Measurements from ENCODE around the gene FMO5.
"Not testable (repeated sequence)": the region's sequence is repeated elsewhere in the genome, so short reads cannot be mapped to it uniquely, and the experiment has no call there.

Gene FMO5

DNA sequence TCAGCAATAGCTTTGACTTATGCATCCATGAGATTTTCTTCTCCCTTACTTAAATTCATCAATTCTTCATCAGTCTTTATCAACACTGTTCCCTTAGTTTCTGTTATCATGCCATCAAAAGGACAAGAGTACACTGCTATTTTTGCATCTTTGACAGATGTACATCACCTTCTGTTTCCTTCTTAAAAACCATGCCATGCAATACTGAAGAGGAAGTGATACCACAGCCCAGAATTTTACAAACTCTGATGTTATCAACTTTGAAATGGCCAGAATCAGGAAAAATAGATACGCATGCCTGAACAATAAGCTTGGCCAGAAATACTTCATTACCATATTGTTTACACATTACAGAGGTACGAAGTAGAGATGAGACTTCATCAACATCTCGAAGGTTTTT, 21.1 kb downstream of the FMO5 start:
- DNase-seq: no peak

DNA sequence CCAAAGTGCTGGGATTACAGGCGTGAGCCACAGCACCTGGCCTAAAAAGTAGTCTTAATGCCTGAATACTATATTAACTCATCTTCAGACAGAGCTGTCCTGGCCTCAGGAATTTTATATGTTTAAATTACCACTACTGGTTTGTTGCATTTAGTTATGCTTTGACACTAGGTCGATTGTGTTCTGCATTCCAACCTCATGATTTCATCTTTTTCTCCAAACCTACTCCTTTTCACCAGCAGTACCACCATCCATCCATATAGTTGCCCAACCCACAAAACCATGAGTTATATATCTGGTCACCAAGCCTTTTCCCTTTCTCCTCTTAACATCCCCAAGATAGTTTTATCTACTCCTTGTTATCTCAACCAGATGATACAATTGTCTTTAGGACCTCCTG, 22.6 kb downstream of the FMO5 start:
- no peak for DNase-seq

DNA sequence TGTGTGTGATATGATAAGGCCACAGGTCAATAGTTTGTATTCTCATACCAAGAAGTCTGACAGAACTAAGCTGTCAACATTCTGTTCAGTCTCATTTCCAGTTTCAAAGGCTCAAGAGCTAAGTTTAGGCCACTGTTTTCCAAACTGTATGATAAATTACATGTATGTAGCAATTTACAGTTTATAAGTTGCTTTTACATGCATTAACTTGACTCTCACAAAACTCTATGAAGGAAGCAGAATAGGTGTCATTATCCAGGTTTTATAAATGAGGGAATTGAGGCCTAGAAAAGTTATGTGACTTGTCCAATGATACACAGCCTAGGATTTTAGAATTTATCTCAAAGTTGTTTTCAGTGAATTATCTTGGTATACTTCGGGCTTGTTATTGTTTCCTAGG, 23.4 kb downstream of the FMO5 start:
- no peak for DNase-seq

DNA sequence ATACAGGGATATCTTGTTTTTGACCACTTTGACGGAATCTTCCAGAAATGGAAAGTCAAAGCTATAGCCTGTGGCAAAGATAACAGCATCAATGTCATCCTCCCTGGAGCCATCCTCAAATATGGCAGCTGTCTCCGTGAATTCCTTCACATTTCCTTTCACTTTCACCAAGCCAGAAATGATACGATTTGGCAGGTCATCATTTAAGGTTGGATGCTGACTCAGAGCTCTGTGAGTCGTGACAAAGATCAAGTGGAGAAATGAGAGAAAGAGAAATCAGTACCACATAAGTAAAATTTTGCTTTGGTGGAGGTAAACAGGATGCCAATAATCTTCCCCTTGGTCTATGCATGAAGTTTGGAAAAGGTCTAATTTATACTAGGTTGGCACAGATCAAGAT, 23.9 kb downstream of the FMO5 start:
- DNase-seq: no peak

DNA sequence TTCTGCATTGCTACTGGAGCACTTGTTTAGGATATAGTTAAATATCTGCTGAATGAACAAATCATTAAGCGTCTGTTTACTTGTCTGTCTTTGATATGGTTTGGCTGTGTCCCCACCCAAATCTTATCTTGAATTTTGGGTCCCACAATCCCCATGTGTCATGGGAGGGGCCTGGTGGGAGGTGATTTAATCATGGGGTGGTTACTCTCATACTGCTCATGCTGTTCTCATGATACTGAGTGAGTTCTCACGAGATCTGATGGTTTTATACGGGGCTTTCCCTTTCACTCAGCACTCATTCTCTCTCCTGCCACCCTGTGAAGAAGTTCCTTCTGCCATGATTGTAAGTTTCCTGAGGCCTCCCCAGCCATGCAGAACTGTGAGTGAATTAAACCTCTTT, 27.8 kb downstream of the FMO5 start:
- not testable (repeated sequence) for DNase-seq

DNA sequence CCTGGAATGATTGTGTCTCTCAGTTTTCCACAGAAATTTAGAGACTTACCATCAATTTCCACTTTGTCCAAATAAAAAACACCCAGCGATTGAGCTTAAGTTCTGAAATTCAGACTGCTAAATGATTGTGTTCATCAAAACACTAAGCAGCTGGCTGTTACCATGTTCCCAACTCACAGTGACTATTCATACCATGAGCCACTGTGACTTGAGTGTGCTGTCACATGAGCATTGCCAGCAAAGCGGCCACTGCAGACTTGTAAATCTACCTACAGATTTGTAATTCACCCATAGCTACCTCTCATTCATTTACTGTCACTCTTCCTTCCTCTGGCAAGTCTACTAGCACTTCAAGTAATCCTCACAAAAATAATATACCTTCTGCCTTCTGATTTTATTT, 35.6 kb downstream of the FMO5 start:
- DNase-seq: no peak

DNA sequence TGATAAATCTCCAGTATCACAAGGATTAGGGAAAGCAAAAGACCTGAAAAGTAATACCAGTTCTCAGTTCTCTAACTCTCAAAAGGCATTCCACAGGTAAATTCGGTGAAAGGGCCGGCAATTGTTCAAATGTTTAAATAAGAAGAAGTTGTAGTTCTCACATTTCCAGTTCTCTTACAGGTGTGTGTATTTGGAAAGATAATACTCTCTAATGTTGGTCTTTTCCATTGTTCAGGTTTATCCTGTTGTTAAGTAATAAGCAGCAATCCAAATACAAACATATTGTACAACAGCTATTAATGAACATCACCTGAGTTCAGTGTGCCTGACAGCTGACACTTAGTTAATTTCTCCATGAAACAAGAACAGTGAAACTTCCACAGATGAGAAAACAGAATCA, 39.7 kb downstream of the FMO5 start:
- no peak for DNase-seq

DNA sequence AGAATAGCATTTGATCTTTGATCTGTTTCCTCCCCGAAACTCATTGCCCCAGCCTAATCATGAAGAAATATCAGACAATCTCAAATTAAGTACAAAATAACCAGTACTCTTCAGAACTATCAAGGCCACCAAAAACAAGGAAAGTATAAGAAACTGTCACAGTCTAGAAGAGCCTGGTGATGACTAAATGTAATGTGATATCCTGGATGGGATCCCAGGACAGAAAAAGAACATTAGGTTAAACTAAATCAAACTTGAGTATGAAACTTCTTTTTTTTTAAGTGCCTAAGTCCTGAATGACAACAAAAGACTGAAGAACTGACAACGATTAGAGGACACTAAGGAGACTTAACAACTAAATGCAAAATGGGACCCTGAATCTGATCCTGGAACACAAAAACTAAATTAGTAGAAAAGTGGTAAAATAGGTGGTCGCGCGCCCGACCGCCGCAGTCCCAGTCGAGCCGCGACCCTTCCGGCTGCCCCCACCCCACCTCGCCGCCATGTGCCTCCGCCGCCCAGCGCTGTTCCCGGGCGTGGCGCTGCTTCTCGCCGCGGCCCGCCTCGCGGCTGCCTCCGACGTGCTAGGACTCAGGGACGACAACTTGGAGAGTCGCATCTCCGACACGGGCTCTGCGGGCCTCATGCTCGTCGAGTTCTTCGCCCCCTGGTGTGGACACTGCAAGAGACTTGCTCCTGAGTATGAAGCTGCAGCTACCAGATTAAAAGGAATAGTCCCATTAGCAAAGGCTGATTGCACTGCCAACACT, 47.3 kb downstream of the FMO5 start:
- no peak for DNase-seq

DNA sequence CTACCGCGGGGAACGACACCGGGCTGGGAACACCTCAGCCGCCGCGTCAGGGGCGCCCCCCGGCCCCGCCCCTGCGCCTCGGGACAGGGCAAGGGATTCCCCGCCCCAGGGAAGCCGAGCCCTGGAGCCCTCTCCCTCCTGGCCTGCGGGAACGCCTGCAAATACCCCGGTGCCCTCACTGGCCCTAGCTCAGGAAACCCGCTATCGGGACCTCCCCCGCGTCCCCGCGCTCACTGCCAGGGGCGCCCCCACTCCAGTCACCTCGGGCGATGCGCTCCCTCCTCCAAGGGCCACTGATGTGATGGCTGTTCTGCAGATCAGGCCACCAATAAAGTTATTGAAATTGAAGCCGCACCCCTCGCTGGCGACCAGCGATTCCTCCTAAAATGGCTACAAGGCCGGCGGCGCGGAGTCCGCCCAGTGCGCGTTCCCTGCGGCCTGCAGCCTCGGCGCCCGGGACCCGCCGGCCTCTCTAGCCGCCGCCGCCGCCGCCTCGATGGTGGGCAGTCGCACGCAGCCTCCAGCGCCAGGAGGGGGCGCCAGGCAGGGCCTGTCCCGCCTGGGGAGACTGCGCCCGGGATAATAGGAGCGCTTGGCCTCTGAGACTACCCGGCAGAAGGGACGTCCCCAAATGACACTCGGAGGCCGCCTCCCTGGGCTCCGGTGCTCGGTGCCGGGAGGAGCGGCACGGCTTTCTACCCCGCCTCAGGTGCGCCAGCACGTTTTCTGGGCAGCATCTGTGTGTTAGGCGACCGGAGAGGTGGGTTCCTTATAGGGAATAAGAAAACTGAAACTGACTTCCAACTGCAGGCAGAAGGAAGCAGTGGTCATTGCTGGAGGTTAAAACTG, 52.7 kb downstream of the FMO5 start, which contains the start of gene PRKAB2:
Gene PRKAB2, minus strand, starts transcription at position 303 of the 849 bp plus-strand sequence. CDS start 326 bp downstream, outside the sequence.
- peak; percentile 93 for DNase-seq

DNA sequence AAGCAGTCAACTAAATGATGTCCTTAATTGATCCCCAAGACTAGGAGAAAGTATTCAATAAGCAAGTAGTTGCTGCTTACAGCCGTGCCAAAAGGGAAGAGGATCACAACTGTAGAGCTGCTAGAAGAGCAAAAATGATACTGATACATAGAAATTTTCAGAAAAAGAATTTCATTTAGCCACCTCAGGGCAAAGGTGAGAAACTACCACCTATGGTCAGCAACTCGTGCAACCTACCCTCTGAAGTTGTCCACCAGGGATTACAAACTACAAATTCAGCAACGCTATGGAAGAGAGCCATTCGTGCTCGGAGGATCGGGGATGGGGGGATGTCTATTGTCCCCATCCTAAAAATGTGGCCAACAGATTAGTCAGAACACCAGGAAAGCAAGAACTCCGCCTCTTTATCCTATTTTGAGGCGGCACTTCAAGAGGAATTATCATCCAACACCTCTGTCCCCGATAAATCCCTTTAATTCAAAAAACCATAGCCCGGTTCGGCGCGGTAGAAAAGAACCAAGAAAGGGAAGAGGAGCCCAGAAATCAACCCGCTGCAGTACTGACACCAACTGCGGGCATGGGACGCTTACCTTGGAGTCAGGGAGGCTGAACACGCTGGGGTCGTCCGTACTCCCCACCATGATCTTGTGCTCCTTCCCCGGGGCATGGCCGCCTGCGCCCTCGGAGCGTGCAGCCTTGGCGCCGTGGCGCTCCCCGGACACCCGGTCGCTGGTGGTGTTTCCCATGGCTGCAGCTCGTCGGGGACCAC, 53.6 kb downstream of the FMO5 start:
- DNase-seq: no peak

DNA sequence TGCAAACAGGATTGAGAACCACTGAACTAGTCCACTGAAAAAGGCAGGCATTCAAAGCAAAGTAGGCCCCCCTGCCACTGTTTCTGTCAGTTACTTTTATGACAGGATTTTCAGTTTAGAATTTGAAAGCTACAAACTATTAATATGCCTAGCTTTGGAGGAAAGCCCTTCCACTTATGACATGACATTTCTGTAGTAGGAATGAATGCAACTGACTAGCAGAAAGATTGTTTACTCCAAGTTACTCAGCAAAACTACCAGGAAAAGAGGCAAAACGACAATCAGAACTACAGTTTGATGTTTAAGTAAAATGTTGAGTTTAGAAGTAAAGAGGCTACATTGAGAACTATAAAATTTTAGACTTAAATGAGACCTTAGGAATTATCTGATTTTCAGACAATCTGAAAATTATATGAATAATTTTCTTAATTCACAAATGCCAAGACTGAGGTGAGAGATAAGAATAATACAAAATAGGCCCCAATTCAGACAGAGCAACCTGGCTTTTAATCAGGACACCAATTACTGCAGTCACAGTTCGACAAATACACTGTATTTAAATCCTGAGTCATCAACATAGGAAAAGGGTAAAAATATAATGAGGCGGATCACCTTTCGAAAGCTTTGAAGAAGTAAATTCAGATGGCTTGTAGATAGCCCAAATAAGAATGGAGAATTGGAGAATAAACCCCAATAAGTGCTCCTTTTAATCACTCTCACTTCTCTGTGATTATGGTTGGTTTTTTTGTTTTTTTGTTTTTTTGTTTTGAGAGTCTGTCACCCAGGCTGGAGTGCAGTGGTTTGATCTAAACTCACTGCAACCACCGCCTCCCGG, 55.1 kb downstream of the FMO5 start:
- DNase-seq: no peak

DNA sequence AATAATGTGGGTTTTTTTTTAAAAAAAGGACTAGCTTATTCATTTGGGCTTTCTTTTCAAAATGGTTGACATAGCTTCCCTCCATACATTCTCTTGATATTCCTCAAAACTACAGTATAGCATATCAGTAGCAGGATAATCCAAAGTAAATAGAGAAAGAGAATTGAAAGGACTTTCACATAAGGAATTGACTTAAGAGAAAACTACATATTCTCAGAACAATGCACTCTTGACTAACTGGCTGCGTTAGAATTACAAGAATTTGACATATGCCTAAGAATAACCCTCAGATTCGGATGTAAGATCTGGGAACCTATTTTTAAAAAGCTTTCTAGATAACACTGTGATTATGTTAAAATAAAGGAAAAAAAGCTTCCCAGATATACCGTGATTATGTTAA, 56.0 kb downstream of the FMO5 start:
- DNase-seq: no peak

DNA sequence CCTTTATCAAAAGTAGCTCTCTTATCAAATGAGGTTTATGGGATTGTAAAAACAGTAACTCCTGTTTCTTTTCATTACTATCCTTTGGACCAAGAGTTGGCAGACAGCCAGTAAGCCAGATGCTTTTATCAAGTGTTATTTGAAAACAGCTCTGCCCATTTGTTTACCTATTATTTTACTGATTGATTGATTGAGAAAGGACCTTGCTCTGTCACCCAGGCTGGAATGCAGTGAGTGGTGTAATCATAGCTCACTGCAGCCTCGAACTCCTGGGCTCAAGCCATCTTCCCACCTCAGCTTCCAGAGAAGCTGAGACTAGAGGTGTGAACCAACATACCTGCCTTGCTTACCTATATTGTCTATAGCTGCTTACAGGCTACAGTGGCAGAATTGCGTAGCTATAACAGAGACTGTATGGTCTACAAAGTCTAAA, 56.5 kb downstream of the FMO5 start:
- no peak for DNase-seq

DNA sequence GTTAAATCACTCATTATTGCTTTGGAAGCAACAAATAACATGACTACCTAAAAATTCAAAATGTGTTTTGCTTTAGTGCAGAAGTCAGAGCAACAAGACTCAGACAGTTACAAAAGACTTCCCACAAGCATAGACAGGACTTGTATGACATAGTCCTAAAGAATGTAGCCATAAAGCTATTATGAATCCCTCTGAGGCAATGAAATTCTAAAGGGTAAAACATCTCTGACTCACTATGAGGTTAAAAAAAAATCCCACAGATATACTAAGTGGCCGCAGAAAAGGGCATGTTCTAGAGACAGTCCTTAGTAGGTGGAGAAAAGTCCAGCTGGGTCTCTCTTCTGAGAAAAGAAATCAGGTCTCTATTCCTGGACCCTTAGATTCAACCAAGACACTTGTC, 57.8 kb downstream of the FMO5 start:
- DNase-seq: no peak

DNA sequence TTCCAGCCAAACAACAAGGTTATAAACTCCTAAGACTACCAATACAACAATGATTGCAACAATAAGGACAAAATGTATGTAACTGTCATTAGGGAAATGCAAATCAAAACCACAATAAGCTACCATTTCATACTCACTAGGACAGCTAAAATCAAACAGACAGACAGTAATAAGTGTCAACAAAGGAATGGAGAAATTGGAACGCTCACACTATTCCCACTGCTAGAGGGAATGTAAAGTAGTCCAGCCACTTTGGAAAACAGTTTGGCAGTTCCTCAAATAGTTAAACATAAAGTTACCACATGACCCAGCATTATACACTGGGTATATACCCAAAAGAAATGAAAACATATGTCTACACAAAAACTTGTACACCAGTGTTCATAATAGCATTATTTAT, 62.1 kb downstream of the FMO5 start:
- DNase-seq: no peak

DNA sequence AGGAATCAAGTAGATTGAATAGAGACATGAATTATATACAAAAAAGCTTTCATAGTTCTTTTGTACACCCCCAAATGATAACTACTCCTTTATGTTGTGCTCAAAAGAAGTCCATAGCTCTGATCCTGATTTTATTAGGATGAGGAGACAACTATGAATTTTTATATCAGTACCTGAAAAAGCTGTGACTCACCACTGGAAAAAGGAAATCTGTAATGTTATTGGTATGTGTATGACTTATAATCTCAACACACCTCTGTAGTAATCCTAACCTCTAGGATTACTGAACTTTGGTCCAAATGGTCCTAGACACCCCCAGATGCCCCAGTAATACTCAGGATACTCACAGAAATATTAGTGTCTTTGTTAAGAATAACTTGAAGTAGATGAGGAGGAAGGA, 63.0 kb downstream of the FMO5 start:
- DNase-seq: no peak

DNA sequence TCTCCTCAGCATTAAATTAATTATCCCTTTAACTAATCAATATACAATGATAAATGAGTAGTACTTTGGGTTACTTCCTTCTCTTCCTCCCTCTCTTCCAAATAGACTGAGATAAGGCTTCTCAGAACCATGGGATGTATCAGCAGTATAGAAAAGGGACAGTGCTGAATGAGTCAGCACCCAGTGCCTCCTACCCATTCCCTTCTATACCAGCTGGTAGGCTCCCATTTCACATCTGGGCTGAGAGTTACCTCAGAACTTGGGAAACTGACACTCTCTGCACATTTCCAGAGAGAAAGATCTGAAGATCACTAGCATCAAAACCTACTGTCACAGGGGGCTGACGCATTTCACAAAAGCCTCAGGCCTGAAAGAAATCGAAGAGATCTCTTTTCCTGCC, 68.0 kb downstream of the FMO5 start:
- DNase-seq: not testable (repeated sequence)

DNA sequence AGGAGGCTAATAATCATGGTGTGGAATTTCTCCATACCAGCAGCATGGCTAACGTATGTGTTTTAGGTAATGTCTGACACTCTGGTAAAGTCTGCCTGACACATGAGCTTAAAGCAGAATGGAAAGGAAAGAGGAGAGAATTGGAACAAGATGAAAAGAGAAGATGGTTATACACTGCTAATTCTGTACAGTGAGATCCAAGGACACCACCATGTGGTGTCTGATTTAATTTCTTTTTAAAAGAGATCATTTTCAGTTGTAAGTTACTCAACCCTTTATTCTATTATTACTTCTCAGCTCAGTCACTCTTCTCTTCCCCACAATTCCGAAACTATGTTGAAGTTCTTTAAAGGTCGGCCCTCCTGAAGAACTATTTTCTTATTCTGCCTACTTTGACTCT, 68.5 kb downstream of the FMO5 start:
- no peak for DNase-seq

DNA sequence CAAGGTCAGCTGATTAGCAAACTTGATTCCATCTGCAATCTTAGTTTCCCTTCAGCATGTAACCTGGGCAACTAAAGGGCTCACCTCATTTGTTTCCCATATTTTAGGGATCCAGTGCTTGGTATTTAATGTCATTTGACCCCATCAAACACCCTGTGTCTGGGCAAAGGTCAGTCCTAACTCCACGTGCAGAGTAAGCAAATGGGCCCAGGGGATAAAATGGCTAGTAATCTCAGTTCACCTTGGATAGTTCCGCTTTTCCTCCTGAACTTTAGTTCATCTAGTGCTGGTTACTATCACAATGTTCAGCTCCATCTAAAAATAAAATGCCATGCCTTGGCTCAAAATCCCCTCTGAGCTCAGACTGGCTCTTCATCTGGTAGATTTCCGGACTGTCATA, 72.4 kb downstream of the FMO5 start:
- no peak for DNase-seq

DNA sequence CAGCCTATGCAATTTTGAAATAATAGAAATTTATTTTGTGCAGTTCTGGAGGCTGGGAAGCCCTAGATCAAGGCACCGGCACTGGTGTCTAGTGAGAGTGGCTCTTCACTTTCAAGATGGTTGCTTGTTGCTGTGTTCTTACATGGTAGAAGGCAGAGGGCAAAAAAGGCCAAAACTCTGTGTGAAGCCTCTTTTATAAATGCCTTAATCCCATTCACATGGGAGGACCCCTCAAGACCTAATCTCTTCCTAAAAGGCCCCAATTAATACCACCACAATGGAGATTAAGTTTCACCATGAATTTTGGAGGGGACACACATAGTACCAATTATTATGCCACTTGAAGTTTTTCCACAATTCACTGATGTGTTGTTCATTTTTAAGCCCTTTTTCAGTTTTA, 73.9 kb downstream of the FMO5 start:
- no peak for DNase-seq

DNA sequence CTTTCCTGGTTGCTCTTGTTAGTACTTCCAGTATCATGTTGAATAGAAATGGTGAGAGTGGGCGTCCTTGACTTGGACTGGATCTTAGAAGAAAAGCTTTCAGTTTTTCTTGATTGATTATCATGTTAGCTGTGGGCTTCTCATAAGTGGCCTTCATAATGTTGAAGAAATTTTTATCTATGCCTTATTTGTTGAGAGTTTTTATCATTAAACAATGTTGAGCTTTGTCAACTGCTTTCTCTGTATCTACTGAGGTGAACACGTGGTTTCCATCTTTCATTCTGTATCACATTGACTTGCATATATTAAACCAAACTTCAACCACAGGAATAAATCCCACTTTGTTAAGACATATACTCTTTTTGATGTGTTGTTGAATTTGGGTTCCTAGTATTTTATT, 82.3 kb downstream of the FMO5 start:
- DNase-seq: no peak

All from NCI-H1436 (cell line).